Measurements from ENCODE around the gene COBLL1.
A peak's percentile ranks its signal among the peaks of the same experiment; 100 is the strongest.
"Not testable (repeated sequence)": the region's sequence is repeated elsewhere in the genome, so short reads cannot be mapped to it uniquely, and the experiment has no call there.

The COBLL1 gene

DNA sequence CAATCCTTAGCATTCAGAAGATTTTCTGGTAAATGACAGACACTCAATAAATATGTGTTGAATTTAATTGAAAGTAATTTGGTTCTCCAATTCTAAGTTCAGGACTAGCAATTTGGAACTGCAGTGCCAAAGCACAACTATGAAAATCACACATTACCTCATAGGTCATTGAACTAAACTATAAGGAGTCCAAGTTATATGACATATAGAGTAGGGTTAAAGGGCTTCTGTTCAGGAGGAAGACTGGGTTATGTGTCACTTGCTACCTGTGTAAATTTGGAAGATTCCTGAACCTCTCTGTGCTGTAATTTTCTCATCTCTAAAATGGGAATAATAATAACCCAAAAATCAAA, 27.8 kb upstream of the COBLL1 start:
- TF ChIP-seq, protein P1, sequence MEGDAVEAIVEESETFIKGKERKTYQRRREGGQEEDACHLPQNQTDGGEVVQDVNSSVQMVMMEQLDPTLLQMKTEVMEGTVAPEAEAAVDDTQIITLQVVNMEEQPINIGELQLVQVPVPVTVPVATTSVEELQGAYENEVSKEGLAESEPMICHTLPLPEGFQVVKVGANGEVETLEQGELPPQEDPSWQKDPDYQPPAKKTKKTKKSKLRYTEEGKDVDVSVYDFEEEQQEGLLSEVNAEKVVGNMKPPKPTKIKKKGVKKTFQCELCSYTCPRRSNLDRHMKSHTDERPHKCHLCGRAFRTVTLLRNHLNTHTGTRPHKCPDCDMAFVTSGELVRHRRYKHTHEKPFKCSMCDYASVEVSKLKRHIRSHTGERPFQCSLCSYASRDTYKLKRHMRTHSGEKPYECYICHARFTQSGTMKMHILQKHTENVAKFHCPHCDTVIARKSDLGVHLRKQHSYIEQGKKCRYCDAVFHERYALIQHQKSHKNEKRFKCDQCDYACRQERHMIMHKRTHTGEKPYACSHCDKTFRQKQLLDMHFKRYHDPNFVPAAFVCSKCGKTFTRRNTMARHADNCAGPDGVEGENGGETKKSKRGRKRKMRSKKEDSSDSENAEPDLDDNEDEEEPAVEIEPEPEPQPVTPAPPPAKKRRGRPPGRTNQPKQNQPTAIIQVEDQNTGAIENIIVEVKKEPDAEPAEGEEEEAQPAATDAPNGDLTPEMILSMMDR (conservative IDR thresholded peaks at IDR 0.05; ENCODE audit: low read length), result no peak
- H3K4me3 ChIP-seq (ENCODE audit: low read length), result no peak overlapping the region
- no peak for DNase-seq (ENCODE audit: low read depth)

DNA sequence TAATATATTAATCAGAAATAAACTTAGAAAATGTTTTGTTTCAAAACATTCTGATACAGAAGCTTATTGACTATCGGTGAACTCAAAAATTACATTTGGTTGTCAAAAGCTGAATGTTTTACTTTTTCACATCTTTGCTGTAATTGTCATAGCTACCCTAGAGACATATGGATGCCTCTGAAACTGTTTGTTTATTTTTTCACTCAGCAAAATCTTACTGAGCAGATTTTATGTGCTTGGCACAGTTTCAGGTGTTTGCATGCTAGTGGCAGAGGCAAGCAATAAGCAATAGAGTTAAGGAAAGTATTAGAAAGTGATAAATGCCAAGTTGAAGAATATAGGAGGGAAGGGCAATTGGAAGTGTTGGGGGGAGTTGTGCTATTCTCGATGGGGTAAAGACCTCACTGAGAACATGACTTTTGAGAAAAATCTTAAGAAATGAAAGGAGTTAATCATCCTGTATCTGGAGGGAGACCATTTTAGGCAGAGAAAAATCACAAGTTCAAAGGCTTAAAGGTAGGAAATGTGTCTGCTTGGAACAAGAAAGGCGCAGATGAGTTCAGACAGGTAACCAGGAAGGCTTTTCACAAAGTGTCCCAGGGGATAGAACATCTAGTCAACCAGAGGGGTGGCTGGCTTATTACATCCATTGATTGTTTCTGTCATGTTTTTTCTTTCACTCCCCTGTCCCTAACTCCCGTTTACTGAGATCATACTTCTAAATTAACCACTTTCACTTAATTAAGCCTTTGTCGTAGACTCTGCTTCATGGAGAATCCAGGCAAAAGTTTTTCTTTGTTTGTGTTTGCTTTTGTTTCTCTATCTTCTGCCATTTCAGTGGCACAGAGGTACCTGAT, 27.2 kb upstream of the COBLL1 start:
- DNase-seq (ENCODE audit: low read depth), result peak; percentile 14
- H3K4me3 ChIP-seq (ENCODE audit: low read length), result no peak overlapping the region
- TF ChIP-seq, protein P1 (conservative IDR thresholded peaks at IDR 0.05; ENCODE audit: low read length), result no peak

DNA sequence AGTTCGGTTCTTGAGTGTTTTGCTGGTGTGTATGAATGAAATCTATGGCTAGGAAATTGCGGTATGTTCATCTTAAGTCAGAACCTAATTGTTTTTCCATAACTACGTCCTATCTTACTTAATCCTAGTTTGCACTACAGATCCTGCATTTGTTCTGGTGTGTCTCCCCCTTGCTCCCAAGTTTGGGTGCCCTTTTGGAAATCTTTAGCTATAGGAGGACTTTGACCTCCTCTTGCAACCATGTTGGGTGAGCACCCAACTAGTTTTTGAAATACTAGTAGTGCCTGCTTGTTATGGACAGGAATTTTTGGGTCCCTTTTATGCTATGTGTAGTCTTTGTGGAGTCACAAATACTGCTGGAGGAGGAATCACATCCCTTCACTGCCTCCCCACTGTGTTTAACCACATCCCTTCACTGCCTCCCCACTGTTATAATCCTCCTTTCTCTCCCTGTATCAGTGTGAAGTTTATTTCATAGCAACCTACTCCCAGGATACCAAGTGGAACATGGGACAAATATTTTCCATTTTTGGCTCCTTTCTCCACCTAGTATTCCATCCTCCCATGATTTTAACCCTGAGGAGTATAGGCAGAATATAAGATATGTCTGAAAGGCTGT, 26.3 kb upstream of the COBLL1 start:
- TF ChIP-seq, protein P1 (conservative IDR thresholded peaks at IDR 0.05; ENCODE audit: low read length), result no peak
- H3K4me3 ChIP-seq (ENCODE audit: low read length), result no peak overlapping the region
- no peak for DNase-seq (ENCODE audit: low read depth)

DNA sequence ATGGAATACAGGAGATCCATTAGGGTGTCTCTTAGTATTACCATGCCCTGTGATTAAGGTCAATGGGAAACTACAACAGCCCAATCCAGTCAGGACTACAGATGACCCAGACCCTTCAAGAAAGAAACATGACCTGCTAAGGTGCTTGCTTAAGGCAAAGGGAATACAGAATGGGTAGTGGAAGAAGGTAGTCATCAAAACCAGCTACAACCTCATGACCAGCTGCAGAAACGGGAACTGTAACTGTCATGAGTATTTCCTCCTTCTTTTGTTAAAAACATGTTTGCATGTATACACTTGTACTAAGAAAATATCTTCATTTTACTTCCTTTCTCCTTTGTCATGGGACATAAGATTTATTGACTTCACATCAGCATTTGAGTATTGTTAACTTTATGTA, 24.8 kb upstream of the COBLL1 start:
- H3K4me3 ChIP-seq (ENCODE audit: low read length); DNase-seq (ENCODE audit: low read depth): not testable (repeated sequence)

DNA sequence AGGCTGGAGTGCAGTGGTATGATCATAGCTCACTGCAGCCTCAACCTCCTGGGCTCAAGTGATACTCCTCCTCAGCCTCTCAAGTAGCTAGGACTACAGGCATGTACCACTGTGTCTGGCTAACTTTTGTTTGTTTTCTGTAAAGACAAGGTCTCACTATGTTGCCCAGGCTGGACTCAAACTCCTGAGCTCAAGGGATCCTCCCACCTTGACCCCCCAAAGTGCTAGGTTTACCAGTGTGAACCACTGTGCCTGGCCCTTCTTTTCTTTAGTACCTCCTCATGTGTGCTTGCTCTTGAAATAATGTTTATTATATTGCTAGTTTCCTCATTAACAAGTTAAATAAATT, 19.0 kb upstream of the COBLL1 start:
- TF ChIP-seq, protein P1 (conservative IDR thresholded peaks at IDR 0.05; ENCODE audit: low read length), result no peak
- no peak for DNase-seq (ENCODE audit: low read depth)

DNA sequence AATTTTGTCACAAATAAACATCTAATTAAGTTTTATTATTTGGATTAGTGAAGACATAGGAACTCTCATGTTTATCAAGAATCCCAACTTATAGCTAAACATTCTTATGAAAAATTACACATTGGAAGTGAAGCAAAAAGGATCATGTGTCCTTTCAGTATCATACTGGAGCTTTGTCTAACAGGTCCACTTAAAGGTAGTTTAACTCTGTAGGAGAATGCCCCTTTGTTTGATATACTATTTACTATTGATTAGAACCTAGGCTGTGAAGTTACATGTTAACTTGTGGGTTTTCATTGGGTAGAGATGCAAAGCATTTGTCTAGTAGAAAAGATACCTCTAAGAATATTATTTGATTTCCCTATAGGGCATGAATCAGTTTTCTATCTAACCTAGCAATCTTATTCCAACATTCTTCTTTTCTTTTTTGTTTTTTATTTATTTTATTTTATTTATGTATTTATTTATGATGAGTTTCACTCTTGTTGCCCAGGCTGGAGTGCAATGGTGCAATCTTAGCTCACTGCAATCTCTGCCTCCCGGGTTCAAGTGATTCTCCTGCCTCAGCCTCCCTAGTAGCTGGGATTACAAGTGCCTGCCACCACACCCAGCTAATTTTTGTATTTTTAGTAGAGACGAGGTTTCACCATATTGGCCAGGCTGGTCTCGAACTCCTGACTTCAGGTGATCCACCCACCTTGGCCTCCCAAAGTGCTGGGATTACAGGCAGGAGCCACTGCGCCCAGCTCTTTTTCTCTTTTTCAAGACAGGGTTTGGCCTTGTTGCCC, 18.5 kb upstream of the COBLL1 start:
- not testable (repeated sequence) for H3K4me3 ChIP-seq (ENCODE audit: low read length); DNase-seq (ENCODE audit: low read depth)

More for the DNA sequence above, 19.0 kb upstream of the COBLL1 start:
- no peak overlapping the region for H3K4me3 ChIP-seq (ENCODE audit: low read length)

DNA sequence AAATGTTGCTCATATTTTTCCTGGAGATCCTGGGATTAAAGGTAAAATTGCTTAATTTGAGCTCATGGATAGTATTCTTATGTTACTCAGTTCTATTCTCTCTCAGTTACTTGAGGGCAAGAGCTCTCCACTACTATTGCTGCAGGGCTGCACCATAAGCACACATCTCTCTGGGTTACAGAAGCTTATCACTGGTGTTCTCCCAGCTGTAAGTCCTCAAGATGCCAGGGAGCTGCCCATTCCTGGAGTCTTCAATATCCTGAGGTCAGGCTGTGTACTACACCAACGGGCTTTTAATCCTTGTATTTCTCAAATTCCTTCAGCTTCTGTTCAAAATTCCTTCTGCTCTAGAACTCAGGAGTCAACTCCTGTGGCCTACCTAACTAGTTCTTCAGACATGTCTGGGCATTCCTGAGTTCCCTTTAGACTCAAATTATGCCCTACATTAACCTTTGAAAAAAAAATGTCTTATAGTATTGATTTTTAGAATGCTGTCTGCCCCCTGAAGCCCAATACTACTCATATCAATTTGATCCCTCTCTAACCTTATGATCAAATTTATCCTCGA, 17.7 kb upstream of the COBLL1 start:
- TF ChIP-seq, protein P1 (conservative IDR thresholded peaks at IDR 0.05; ENCODE audit: low read length), result no peak
- no peak overlapping the region for H3K4me3 ChIP-seq (ENCODE audit: low read length)
- no peak for DNase-seq (ENCODE audit: low read depth)

All from AG10803 (cell line).